ENCODE results near the gene VDR.

Gene VDR

GRCh38 chr12:47927346-47927745, 22.6 kb upstream of the VDR start:
- DNase-seq = no peak

- no peak for DNase-seq
Measured at GRCh38 chr12:47921907-47922306, 17.1 kb upstream of the VDR start.

GRCh38 chr12:47920913-47921312, 16.1 kb upstream of the VDR start:
- no peak for DNase-seq

GRCh38 chr12:47913081-47913480, 8.3 kb upstream of the VDR start:
- DNase-seq = no peak

DNA sequence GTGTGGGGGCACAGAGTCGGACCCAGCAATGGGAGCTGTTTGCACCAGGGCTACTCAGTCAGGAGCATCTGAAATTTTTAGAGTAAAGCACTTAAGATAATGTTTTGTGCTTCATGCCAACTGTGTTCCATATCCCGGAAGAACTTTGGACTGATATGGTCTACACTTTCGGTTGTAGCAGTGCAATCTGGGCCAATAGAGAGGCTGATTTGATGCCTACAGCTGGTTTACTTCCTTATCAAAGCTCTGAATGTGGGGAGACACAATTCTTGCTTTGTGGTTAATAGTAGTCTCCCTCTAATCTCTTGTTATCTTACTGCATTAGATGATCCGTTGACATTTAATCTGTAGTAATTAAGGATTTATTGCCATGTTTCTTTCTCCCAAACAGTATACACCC, 7.8 kb upstream of the VDR start:
- DNase-seq = no peak

DNA sequence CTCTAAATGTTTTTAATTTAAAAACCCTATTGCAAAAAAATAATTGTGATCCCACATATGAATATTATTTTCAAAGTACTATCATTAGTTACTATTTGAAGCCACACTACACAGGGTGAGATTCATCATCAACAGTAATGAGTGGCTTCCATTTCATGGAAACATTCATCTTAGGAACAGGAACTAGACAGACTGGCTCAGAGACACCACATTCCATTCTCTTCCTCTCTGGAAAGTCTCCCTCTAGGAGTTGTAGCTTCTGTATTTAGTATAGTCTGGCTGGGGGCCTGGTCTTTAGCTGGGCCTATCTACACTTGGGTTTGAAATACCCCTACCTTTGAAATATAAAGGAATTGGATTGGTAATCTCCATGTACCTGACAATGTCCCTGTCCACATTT, 6.2 kb upstream of the VDR start:
- DNase-seq = no peak

DNA sequence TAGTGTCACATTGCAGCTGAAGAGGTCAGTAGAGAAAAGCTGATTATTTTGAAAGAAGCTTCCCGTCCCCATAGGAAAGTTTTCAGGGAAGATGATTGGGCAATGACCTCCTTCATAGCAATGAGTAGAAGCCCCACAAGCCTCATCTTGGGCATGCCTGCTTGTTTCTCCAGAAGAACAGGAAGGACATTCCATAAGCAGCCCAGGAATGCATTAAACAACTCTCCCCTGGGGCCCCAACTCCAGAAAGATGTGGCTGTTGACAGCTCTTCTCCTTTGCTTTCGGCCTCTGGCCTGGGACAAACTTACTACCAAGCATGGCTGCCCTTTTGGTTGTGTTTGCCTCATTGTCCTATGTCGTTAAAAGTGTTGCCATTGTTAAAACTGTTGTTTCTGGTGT, 5.7 kb upstream of the VDR start:
- DNase-seq = no peak

DNA sequence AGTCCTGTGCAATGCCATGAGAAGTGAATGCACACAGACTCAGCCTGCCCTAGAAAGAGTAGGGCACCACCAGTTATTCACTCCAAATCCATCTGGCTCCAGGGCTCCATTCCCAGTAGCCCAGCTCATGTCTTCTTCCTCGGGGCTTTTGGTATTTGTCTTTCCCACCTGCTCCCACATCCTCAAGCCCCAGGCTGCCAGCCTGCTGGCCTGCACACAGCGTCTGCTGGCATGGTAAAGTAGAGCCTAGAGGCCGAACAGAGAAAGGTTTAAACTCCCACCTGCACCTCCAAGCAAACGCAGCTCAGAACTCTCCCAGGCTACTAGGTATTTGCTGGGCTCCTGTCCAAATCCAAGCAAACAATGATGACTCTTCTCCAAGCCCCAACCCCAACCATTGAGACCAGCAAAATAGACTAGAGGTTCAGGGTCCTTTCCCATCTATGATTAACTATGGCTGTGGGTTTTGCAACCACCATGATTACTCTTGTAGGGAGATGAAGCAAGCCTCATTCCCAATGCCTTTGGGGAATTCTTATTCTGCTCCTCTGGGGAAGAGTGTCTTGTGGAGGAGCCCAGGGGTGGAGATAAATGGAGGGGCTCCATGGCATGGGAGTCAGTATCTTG, 5.2 kb upstream of the VDR start:
- no peak for DNase-seq

DNA sequence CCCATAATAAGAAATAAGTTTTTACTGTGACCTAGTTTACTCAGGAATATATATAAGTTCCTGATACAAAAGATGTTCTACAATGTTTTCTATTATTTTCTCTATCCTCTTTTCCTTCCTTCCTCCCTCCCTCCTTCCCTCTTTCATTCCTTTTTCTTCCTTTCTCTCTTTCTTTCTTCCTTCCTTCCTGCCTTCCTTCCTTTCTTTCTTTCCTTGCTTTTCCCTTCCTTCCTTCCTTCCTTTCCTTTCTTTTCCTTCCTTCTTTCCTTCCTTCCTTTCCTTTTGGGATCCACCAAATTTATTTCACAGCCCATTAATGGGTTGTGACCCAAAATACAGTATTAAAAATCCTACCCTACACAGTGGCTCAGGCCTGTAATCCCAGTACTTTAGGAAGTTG, 3.9 kb upstream of the VDR start:
- no peak for DNase-seq

DNA sequence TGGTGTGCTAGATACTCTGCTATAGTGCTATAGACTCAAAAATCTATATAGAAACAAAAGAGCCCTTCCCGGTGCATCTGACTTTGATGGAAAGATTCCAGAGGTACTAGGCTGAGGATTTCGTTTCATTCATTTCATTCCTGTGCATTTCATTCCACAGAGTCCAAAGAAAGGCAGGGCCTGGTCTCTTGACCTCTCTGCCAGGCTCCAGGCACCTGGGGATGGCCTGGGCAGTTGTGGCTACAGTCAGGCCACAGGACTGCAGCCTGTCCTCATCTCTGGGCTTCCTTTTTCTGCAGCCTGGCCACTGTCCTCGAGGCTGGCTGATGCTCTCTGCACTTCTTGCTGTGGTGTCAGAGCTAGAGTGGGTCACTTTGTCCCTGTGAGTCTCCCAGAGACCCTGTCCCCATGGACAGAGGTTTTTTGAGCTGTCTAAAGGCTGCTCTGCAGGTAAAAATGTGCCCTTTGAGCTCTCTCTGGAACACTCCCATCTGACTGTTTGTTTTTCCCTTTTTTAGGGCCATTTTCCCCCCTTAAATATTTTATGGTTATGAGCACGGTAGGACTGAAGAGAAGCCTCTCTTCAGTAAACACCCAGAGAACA, 3.2 kb upstream of the VDR start:
- DNase-seq = no peak

DNA sequence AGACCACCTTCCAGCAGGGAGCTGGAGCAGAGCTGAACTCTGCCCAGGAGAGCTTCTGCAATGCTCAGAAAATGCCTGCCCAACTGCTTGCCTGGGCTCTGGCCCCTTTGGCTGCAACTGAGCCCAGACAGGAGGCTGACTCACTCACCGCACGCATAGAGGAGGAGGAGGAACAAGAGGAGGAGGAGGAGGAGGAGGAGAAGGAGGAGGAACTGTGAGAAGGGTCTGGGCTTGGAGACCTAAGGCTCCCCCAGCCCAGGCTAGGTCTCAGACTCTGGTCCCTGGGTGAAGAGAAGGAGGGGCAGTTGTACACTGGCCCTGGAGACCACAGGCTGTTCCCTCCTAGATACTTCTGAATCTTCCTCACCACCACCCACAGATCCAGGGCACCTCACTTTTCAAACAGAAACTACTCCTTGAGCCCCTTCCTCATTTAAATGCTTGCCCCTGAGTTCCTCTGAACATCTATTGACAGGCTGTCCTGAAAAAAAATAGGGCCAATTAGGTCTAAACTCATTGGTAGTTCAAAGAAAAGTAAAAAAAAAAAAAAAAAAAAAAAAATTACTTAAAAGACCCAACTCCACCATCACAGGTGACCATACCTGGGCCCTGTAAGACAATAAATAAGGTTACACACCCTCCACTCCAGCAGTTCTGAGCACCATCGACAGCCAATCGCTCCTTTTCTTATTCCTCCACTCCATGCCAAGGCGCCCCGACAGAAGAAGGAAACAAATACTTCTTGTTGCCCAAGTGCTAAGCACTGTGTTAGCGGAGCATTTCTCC, 674 bp downstream of the VDR start:
- DNase-seq = peak; percentile 55

- no peak for DNase-seq
Measured at GRCh38 chr12:47903151-47903611, 1.6 kb downstream of the VDR start.

- no peak for DNase-seq
Measured at GRCh38 chr12:47902131-47902639, 2.6 kb downstream of the VDR start.

DNA sequence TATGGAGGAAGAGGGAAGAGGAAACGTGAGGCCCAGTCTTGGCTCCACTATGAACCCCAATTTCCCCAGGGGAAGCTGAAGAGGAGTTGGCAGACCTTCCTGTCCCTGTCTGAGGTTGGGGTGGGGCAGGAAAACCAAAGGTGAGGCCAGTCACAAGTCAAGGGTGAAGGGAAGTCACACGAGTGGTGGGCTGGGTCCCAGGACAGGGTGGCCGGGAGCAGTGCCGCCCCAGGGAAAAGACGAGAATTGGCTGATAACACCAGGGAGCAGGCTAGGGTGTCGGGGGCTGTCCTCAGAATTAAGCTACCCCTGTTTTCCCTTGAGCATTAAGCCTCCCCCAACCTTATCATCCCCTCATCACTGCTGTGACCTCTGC, 3.1 kb downstream of the VDR start:
- no peak for DNase-seq

DNA sequence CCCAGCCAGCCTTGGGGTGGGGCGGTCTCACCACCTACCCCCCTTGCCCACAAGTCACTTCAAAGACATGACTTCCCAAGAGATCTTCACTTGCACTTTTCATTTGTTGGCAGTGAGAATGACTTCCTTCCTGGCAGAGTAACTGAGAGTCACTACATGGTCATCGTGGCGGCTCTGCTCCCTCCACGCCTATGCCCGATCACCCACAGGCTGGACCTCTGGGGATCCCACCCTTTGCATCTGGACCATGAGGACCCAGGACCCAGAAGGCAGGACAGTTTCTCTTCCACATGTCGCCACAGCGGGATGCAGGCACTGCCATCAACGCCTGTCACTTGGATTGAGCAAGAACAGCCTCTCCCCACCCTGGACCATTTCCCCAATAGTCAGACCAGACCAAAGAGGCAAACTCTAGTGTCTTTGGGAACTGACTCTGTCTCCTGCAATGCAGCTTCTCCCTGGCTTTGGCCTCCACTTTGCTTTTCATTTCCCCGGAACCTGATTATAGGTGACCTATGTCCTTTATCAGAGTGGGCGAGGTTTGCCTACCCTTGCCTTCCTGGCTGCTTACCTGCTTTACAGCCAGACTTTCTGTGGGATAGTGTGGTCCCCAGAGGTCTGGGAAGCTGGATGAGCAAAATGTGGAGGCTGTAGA, 3.6 kb downstream of the VDR start:
- DNase-seq = no peak

- no peak for DNase-seq
Measured at GRCh38 chr12:47900131-47901062, 4.4 kb downstream of the VDR start.

DNA sequence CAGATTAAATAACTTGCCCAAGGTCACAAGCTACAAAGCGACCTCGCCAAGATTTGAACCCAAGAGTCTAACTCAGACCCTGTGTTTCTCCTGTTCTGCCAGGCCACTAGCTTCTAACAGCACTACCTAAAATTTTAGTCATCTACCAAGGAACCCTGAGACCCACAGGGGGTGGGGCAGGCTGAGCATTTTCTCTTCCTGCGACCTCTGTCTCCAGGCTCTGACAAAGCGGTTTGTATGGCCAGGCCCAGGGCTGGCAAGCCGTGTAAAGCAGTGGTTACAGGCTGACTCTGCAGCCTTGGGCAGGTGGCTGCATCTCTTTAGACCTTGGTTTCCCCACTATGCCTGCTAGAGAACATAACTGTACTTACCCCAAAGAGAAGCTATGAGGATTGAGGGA, 5.3 kb downstream of the VDR start:
- DNase-seq = no peak

GRCh38 chr12:47896633-47897032, 8.2 kb downstream of the VDR start:
- DNase-seq = no peak

DNA sequence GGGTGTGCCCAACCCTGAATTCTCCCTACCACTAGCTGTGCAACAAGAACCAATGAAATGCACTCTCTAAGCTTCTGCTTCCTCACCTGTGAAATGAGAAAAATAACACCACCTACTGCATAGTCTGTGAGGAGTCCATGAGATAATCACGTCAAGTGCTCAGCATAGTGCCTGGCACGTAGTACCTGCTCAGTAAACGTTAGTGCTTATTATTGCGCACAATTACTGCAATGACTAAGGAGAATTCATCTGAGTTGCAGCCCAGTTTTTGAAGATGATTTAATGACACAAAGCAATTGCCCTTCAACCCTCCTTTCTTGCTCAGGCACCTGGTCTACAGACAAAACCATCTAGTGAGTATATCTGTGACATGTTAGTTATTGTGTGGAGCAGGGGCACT, 8.8 kb downstream of the VDR start:
- no peak for DNase-seq

DNA sequence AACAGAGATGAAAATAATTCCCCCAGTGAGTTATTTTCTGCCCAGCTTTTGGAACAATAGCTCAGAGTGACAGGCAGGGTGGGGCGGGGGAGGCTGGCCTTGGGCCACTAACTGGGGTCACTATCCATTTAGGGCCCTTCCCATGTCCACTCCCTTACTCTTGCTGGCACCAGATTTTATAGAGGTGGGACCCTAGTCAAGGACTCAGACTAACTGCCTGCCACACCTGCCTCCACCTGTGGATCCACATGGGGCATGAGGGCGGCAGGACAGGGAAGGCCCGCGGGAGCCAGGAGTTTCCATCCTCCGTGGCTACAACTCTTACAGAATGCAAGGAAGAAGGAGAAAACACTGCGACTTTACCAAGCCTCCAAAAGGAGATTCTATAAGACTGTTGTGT, 10.1 kb downstream of the VDR start:
- DNase-seq = no peak

- no peak for DNase-seq
Measured at GRCh38 chr12:47894068-47894467, 10.7 kb downstream of the VDR start.

DNA sequence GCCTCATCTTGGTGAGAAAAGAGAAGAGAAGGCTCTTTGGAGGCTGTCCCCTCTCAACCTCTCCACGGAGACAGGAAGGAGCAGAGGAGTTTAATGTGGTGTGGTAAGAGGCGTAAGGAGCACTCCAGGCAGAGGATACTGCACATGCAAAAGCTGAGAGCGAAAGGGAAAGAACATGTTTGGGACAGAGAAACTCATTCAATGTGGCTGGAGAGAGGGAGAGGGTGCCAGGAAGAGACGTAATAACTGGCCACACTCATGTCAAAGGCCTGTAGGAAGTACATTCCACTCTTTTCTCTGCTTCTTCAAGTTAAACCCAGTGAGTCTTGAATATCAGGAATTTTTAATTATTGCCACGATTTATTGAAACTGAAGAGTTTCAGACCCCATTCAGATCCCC, 12.0 kb downstream of the VDR start:
- DNase-seq = no peak

DNA sequence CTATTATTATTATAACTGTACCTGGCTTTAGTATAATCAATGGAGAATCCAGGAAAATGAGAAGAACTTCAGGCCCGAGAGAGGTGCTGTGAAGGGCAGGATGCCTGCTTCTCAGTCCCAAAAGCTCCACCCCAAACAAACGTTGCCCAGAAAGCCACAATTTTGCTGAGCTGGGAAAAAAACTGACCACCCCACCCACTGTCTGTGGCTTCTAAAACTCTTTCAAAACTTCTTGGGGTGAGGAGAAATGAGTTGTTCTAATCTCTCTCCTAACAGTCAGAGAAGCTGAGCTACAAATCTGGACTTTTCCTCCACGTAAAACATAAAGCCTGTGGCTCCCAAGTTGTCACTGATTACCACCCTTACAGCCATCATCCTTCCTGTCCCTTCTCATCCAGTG, 13.4 kb downstream of the VDR start:
- no peak for DNase-seq
